Measurements from ENCODE around the gene PARP9.
"Not testable (repeated sequence)": the region's sequence is repeated elsewhere in the genome, so short reads cannot be mapped to it uniquely, and the experiment has no call there.

PARP9 gene

GRCh38 chr3:122576174-122576940, 12.3 kb upstream of the PARP9 start:
- no peak for DNase-seq (ENCODE audit: low read depth in 2 of 2)

GRCh38 chr3:122572940-122573412, 8.9 kb upstream of the PARP9 start:
- DNase-seq (ENCODE audit: low read depth in 2 of 2) = no peak

GRCh38 chr3:122568755-122569154, 4.7 kb upstream of the PARP9 start:
- no peak for DNase-seq (ENCODE audit: low read depth in 2 of 2)

- not testable (repeated sequence) for DNase-seq (ENCODE audit: low read depth in 2 of 2)
Observed at GRCh38 chr3:122568131-122568530, 4.0 kb upstream of the PARP9 start.

- no peak for DNase-seq (ENCODE audit: low read depth in 2 of 2)
Observed at GRCh38 chr3:122563717-122564025, 429 bp downstream of the PARP9 start.

GRCh38 chr3:122562923-122563716, 980 bp downstream of the PARP9 start:
- no peak for DNase-seq (ENCODE audit: low read depth in 2 of 2)

GRCh38 chr3:122560680-122561079, 3.4 kb downstream of the PARP9 start:
- DNase-seq (ENCODE audit: low read depth in 2 of 2) = peak in 1 of 2 donors; percentile 55

- DNase-seq (ENCODE audit: low read depth in 2 of 2) = no peak
Observed at GRCh38 chr3:122559906-122560305, 4.2 kb downstream of the PARP9 start.

GRCh38 chr3:122558605-122559004, 5.5 kb downstream of the PARP9 start:
- no peak for DNase-seq (ENCODE audit: low read depth in 2 of 2)

GRCh38 chr3:122557356-122557755, 6.7 kb downstream of the PARP9 start:
- no peak for DNase-seq (ENCODE audit: low read depth in 2 of 2)

- no peak for DNase-seq (ENCODE audit: low read depth in 2 of 2)
Observed at GRCh38 chr3:122555275-122556071, 8.6 kb downstream of the PARP9 start.

GRCh38 chr3:122553171-122553570, 10.9 kb downstream of the PARP9 start:
- no peak for DNase-seq (ENCODE audit: low read depth in 2 of 2)

GRCh38 chr3:122548619-122549018, 15.5 kb downstream of the PARP9 start:
- DNase-seq (ENCODE audit: low read depth in 2 of 2) = no peak

GRCh38 chr3:122548076-122548475, 16.0 kb downstream of the PARP9 start:
- DNase-seq (ENCODE audit: low read depth in 2 of 2) = no peak

- no peak for DNase-seq (ENCODE audit: low read depth in 2 of 2)
Observed at GRCh38 chr3:122546151-122546550, 17.9 kb downstream of the PARP9 start.

GRCh38 chr3:122538956-122539490, 25.1 kb downstream of the PARP9 start:
- DNase-seq (ENCODE audit: low read depth in 2 of 2) = no peak

- DNase-seq (ENCODE audit: low read depth in 2 of 2) = no peak
Observed at GRCh38 chr3:122536632-122537001, 27.5 kb downstream of the PARP9 start.

GRCh38 chr3:122535964-122536631, 28.0 kb downstream of the PARP9 start:
- DNase-seq (ENCODE audit: low read depth in 2 of 2) = no peak

- peak in 1 of 2 donors; percentile 27 for DNase-seq (ENCODE audit: low read depth in 2 of 2)
Observed at GRCh38 chr3:122533931-122534334, 30.2 kb downstream of the PARP9 start.

GRCh38 chr3:122533480-122533879, 30.6 kb downstream of the PARP9 start:
- DNase-seq (ENCODE audit: low read depth in 2 of 2) = no peak

- DNase-seq (ENCODE audit: low read depth in 2 of 2) = no peak
Observed at GRCh38 chr3:122530164-122530563, 33.9 kb downstream of the PARP9 start.

- no peak for DNase-seq (ENCODE audit: low read depth in 2 of 2)
Observed at GRCh38 chr3:122523317-122523716, 40.8 kb downstream of the PARP9 start.
